ENCODE measurements around the gene AUTS2. TPM values are rescaled to one million over a fixed set of nuclear protein-coding genes. Genes with fewer than 3 reads are reported as not detected.

AUTS2 gene
- total and polyA plus RNA-seq, 2 of the 8 experiments (the other 6 are each of a cell fraction or from before 2014, with no cell fraction given), result 25.9 to 101 TPM

DNA sequence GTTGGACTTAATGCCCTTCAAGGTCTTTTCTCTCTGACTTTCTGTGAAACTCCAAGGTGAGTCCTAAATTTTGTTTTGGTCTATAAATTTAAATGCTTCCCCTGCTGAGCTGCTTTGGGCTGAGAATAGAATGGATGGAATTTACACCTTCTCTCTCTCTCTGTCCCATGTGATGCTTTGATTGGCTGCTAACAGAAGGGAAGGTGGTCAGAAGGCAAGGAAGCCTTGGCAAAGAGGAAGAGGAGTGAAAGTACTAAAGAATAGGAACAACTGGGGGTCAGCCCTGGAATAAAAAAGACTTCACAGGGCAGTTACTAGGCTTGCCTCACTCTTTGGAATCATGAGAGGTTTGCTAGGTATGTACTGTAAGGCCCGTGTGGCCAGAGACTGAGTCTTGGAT is 260.2 kb downstream of the AUTS2 start:
- H2BK12ac ChIP-seq (ENCODE audit: low read depth, low read length), result no peak overlapping the region
- H2AFZ ChIP-seq (ENCODE audit: low read length), result no peak overlapping the region
- H2AK5ac ChIP-seq (ENCODE audit: low read depth, low read length), result no peak overlapping the region
- H3K79me2 ChIP-seq (ENCODE audit: control insufficient read depth in 1 of 2, insufficient read depth in 2 of 2, low read length in 2 of 2), result no peaks in the 10 kb centered on the region
- no peak overlapping the region for H2BK20ac ChIP-seq (ENCODE audit: low read length)
- no peaks in the 10 kb centered on the region for H3K36me3 ChIP-seq (ENCODE audit: control insufficient read depth in 2 of 4, insufficient read depth in 4 of 4, low read length in 3 of 4)
- no peak overlapping the region for H2BK15ac ChIP-seq (ENCODE audit: low read length)
- no peak overlapping the region for H3K4ac ChIP-seq (replicated peaks; ENCODE audit: insufficient read length, low read depth, low read length)
- no peak overlapping the region for H3K56ac ChIP-seq (replicated peaks; ENCODE audit: insufficient read length, low read depth, low read length)
- no peak overlapping the region for H2BK120ac ChIP-seq (replicated peaks; ENCODE audit: low read depth, low read length)
- no peak overlapping the region for H4K5ac ChIP-seq (ENCODE audit: insufficient read length, low read depth, low read length)
- H3K9ac ChIP-seq (replicated peaks in 1 of 4; ENCODE audit: extremely low read depth in 1 of 4, low read depth in 3 of 4, low read length in 3 of 4), result no peak overlapping the region
- H3K4me3 ChIP-seq (ENCODE audit: extremely low read depth in 1 of 4, insufficient read depth in 2 of 4, low read depth in 3 of 4, low read length in 4 of 4), result no peak overlapping the region
- H3K27me3 ChIP-seq (replicated peaks in 1 of 4; ENCODE audit: control insufficient read depth in 3 of 4, extremely low read depth in 1 of 4, insufficient read depth in 3 of 4, low read length in 3 of 4), result 0 out of 7 replicates have a peak, but pooled peaks cover 0 to 2% (median 0%) of the 10 kb centered on the region in 4 experiments
- H3K23me2 ChIP-seq (ENCODE audit: low read depth, low read length), result no peaks in the 10 kb centered on the region
- H2BK5ac ChIP-seq (ENCODE audit: low read depth, low read length), result no peak overlapping the region
- H4K8ac ChIP-seq (ENCODE audit: extremely low read depth, insufficient read depth, low read length), result no peak overlapping the region
- ChIA-PET POLR2A (ENCODE audit: partially characterized antibody) (no interaction called here), CTCF (ENCODE audit: partially characterized antibody) (interaction anchor here (1.0 to 1.5 kb wide), 2 partner anchors 16 to 74 kb away, joined by 3 to 4 read pairs; no protein-coding TSS in a partner anchor)
- no peak for DNase-seq (ENCODE audit: low read depth in 1 of 2, low spot score in 2 of 2)
- FAIRE-seq, result peak; percentile 77
- peaks cover 0 to 23% (median 12%) of the 10 kb centered on the region in 4 experiments; a peak in 5 of 7 replicates for H3K4me1 ChIP-seq (replicated peaks in 1 of 4; ENCODE audit: control insufficient read depth in 3 of 4, insufficient read depth in 4 of 4, low read length in 3 of 4)
- WGBS, 2 experiments (ENCODE audit: extremely low coverage in 1 of 2, insufficient coverage in 1 of 2, insufficient read length in 1 of 2, insufficient replicate concordance in 2 of 2, low coverage in 1 of 2, low lambda C conversion rate in 2 of 2, missing lambda C conversion rate in 1 of 2), result 60% methylated on average over 1 of the region's 1 CpG; no CpG with 5 or more reads in 1 of the 2 experiments
- no peak overlapping the region for H3K14ac ChIP-seq (ENCODE audit: insufficient read length)
- H3K9me3 ChIP-seq (ENCODE audit: insufficient read depth in 2 of 2, low read depth in 1 of 2, low read length in 1 of 2), result no peaks in the 10 kb centered on the region
- no peak overlapping the region for H3K23ac ChIP-seq (ENCODE audit: insufficient read length)
- no peak overlapping the region for H3K27ac ChIP-seq (ENCODE audit: low read depth, low read length)
- no peak overlapping the region for H4K91ac ChIP-seq (replicated peaks; ENCODE audit: insufficient read length, low read length)
- no peak overlapping the region for H3K18ac ChIP-seq (ENCODE audit: extremely low read depth, low read length)
- no peaks in the 10 kb centered on the region for H4K20me1 ChIP-seq (replicated peaks in 1 of 2; ENCODE audit: control insufficient read depth in 1 of 2, insufficient read depth in 2 of 2, low read length in 2 of 2)
- no peaks in the 10 kb centered on the region for H3K79me1 ChIP-seq (ENCODE audit: low read depth, low read length)
- H3K4me2 ChIP-seq (ENCODE audit: insufficient read depth in 1 of 2, low read depth in 2 of 2, low read length in 2 of 2), result no peak overlapping the region; a peak in 1 of 4 replicates
- TF ChIP-seq TAF1 (IDR thresholded peaks at IDR 0.05; ENCODE audit: low read depth, low read length) (no peak), BRCA1 (IDR thresholded peaks at IDR 0.05; ENCODE audit: low read depth, low read length) (no peak), SIN3A (conservative IDR thresholded peaks at IDR 0.05 in 1 of 2, IDR thresholded peaks at IDR 0.05 in 1 of 2; ENCODE audit: low read depth in 1 of 2, low read length in 2 of 2) (no peak), RNF2 (IDR thresholded peaks at IDR 0.05; ENCODE audit: borderline replicate concordance, low read depth, low read length, missing control alignments, poor library complexity, severe bottlenecking) (no peak), BACH1 (IDR thresholded peaks at IDR 0.05; ENCODE audit: low read length) (no peak), MAFK (IDR thresholded peaks at IDR 0.05; ENCODE audit: low read depth, low read length) (no peak), NANOG (IDR thresholded peaks at IDR 0.05; ENCODE audit: insufficient read depth, low read depth, low read length, poor library complexity, severe bottlenecking) (no peak), ATF3 (IDR thresholded peaks at IDR 0.05; ENCODE audit: insufficient read depth, low read depth, low read length) (no peak), TBP (IDR thresholded peaks at IDR 0.05; ENCODE audit: low read depth, low read length) (no peak), SRF (IDR thresholded peaks at IDR 0.05; ENCODE audit: low read depth, low read length) (no peak), RFX5 (IDR thresholded peaks at IDR 0.05; ENCODE audit: borderline replicate concordance, low read depth, low read length) (no peak), CHD1 (IDR thresholded peaks at IDR 0.05; ENCODE audit: low read depth, low read length) (no peak)
- TF ChIP-seq, protein P1, sequence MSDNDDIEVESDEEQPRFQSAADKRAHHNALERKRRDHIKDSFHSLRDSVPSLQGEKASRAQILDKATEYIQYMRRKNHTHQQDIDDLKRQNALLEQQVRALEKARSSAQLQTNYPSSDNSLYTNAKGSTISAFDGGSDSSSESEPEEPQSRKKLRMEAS (IDR thresholded peaks at IDR 0.05), result no peak
